Rectal smooth muscle tissue (tissue), 1 donor: ENCODE measurements around the gene GPR15.

ENCODE experiments used
- H3K27ac ChIP-seq: one replicate; pipeline ENCODE4 v1.7.0; 2013; ENCODE audit warnings: low read depth, low read length, inconsistent platforms
- H3K27me3 ChIP-seq: one replicate; pipeline ENCODE4 v1.7.0; 2013; ENCODE audit warnings: low read length; ENCODE audit not compliant: control insufficient read depth, insufficient read depth
- H3K36me3 ChIP-seq: one replicate; pipeline ENCODE4 v1.7.0; 2013; ENCODE audit warnings: low read length; ENCODE audit not compliant: control insufficient read depth, insufficient read depth
- H3K4me1 ChIP-seq: one replicate; pipeline ENCODE4 v1.7.0; 2013; ENCODE audit warnings: low read length; ENCODE audit not compliant: control insufficient read depth, insufficient read depth
- H3K4me3 ChIP-seq: one replicate; pipeline ENCODE4 v1.7.0; 2013; ENCODE audit warnings: low read length
- H3K9ac ChIP-seq: one replicate; pipeline ENCODE4 v1.7.0; 2013; ENCODE audit warnings: low read length

GPR15 gene

DNA sequence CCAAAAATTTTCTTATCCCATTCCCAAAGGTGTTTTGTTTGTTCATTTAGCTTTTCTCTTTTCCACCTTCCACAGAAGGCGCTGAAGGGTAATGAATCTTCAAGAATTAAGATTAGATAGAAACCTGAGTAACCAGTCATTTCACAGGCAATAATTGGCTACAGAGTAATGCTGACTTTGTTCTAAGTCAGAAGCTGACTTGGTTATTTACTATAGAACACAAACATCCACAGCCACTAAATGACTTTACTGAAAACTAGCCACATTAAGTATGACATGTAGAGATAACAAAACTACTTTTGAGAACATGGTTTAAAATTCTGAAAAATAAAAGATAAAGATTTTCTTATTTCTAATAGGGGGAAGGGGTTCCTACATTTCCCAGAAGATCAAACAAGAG is 16.8 kb upstream of the GPR15 start:
- H3K9ac ChIP-seq, result no peak overlapping the region
- H3K4me1 ChIP-seq, result no peaks in the 10 kb centered on the region
- no peak overlapping the region for H3K4me3 ChIP-seq
- H3K36me3 ChIP-seq, result peaks cover 12% of the 10 kb centered on the region
- no peaks in the 10 kb centered on the region for H3K27me3 ChIP-seq
- no peak overlapping the region for H3K27ac ChIP-seq

- Histone ChIP-seq H3K4me3 (no peak overlapping the region), H3K27ac (no peak overlapping the region), H3K4me1 (peaks cover 10% of the 10 kb centered on the region), H3K9ac (no peak overlapping the region), H3K36me3 (peaks cover 10% of the 10 kb centered on the region), H3K27me3 (no peaks in the 10 kb centered on the region)
Measured at GRCh38 chr3:98518816-98519215, 13.0 kb upstream of the GPR15 start.

DNA sequence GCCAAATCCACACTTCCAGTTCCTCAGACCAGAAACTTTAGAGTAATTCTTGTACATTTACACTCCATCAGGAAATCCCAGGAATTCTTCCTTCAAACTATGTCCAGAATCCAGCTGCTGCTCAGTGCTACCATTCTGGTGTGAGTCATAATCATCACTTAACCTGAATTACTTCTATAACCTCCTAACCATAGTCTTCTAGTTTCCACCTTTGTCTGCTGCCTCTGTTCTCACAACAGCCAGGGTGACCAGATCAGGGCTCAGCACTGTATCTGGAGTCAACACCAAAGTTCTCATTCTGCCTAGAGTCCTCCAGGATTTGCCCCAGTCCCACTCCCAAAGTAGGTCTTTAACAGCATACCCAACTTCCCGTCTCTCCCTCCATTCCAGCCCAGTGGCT is 12.4 kb upstream of the GPR15 start:
- Histone ChIP-seq H3K27me3 (no peaks in the 10 kb centered on the region), H3K36me3 (peaks cover 10% of the 10 kb centered on the region), H3K4me3 (no peak overlapping the region), H3K27ac (no peak overlapping the region), H3K4me1 (peaks cover 10% of the 10 kb centered on the region), H3K9ac (no peak overlapping the region)

GRCh38 chr3:98521897-98522543 is 9.8 kb upstream of the GPR15 start:
- H3K27me3 ChIP-seq, result no peaks in the 10 kb centered on the region
- H3K4me1 ChIP-seq, result peaks cover 10% of the 10 kb centered on the region

GRCh38 chr3:98522544-98523281 is 9.1 kb upstream of the GPR15 start, which contains the start of gene CLDND1:
CLDND1 (minus strand) TSS chr3:98522902; CDS start chr3:98521424, 1,478 bp downstream.
- peak within 1 kb of the TSS; percentile 95 for H3K27ac ChIP-seq
- H3K4me3 ChIP-seq, result peak within 1 kb of the TSS; percentile 88
- H3K36me3 ChIP-seq, result peaks cover 3% of the 10 kb centered on the region
- H3K4me1 ChIP-seq, result peaks cover 10% of the 10 kb centered on the region
- peak within 1 kb of the TSS; percentile 70 for H3K9ac ChIP-seq
- H3K27me3 ChIP-seq, result no peaks in the 10 kb centered on the region

More at GRCh38 chr3:98521897-98522543, 9.8 kb upstream of the GPR15 start:
- Histone ChIP-seq H3K36me3 (peaks cover 4% of the 10 kb centered on the region), H3K9ac (peak overlapping the region; percentile 70), H3K4me3 (peak overlapping the region; percentile 88), H3K27ac (peak overlapping the region; percentile 95)

GRCh38 chr3:98525494-98525893 is 6.3 kb upstream of the GPR15 start:
- H3K4me1 ChIP-seq, result peaks cover 10% of the 10 kb centered on the region
- H3K9ac ChIP-seq, result no peak overlapping the region
- H3K36me3 ChIP-seq, result no peaks in the 10 kb centered on the region

GRCh38 chr3:98528474-98529346 is 3.1 kb upstream of the GPR15 start:
- Histone ChIP-seq H3K36me3 (no peaks in the 10 kb centered on the region), H3K27me3 (no peaks in the 10 kb centered on the region), H3K9ac (no peak overlapping the region), H3K4me3 (no peak overlapping the region), H3K4me1 (no peaks in the 10 kb centered on the region), H3K27ac (no peak overlapping the region)

More at GRCh38 chr3:98525494-98525893, 6.3 kb upstream of the GPR15 start:
- Histone ChIP-seq H3K27me3 (no peaks in the 10 kb centered on the region), H3K27ac (no peak overlapping the region), H3K4me3 (no peak overlapping the region)

GRCh38 chr3:98529856-98530459 is 1.8 kb upstream of the GPR15 start:
- no peaks in the 10 kb centered on the region for H3K27me3 ChIP-seq
- no peak overlapping the region for H3K27ac ChIP-seq
- no peak overlapping the region for H3K9ac ChIP-seq
- H3K4me1 ChIP-seq, result no peaks in the 10 kb centered on the region
- H3K4me3 ChIP-seq, result no peak overlapping the region
- H3K36me3 ChIP-seq, result no peaks in the 10 kb centered on the region

- H3K36me3 ChIP-seq, result no peaks in the 10 kb centered on the region
- no peak overlapping the region for H3K4me3 ChIP-seq
- H3K27me3 ChIP-seq, result no peaks in the 10 kb centered on the region
- no peak overlapping the region for H3K9ac ChIP-seq
- H3K27ac ChIP-seq, result no peak overlapping the region
- no peaks in the 10 kb centered on the region for H3K4me1 ChIP-seq
Measured at GRCh38 chr3:98530676-98531075, 1.1 kb upstream of the GPR15 start.

DNA sequence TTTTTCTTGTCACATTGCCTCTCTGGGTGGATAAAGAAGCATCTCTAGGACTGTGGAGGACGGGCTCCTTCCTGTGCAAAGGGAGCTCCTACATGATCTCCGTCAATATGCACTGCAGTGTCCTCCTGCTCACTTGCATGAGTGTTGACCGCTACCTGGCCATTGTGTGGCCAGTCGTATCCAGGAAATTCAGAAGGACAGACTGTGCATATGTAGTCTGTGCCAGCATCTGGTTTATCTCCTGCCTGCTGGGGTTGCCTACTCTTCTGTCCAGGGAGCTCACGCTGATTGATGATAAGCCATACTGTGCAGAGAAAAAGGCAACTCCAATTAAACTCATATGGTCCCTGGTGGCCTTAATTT is 478 bp downstream of the GPR15 start:
- no peaks in the 10 kb centered on the region for H3K4me1 ChIP-seq
- no peaks in the 10 kb centered on the region for H3K36me3 ChIP-seq
- H3K9ac ChIP-seq, result no peak overlapping the region
- no peak overlapping the region for H3K27ac ChIP-seq
- no peaks in the 10 kb centered on the region for H3K27me3 ChIP-seq
- H3K4me3 ChIP-seq, result no peak overlapping the region

DNA sequence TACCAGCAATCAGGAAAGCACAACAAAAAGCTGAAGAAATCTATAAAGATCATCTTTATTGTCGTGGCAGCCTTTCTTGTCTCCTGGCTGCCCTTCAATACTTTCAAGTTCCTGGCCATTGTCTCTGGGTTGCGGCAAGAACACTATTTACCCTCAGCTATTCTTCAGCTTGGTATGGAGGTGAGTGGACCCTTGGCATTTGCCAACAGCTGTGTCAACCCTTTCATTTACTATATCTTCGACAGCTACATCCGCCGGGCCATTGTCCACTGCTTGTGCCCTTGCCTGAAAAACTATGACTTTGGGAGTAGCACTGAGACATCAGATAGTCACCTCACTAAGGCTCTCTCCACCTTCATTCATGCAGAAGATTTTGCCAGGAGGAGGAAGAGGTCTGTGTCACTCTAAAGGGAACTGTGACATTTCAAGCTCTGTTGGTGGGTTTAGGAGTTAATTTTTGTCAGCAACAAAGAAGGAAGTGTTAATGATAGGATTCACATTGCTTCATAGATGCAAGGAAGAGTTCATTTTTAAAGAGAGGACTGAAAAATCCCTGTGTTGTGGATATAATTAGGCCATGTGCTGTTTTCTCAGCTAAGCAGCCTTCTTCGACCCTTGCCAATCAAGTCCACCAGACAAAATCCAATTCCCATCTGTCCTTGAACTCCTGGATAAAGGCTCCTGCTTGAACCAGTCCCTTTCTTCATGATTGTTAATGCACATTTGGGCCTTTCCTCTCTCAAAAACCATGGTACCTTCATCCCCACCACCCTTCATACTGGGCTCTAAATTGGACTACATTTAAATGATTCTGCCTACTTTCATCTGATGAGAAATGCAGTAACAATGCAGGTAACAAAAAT is 1.2 kb downstream of the GPR15 start:
- no peak overlapping the region for H3K9ac ChIP-seq
- H3K36me3 ChIP-seq, result no peaks in the 10 kb centered on the region
- no peak overlapping the region for H3K27ac ChIP-seq
- H3K27me3 ChIP-seq, result no peaks in the 10 kb centered on the region
- H3K4me1 ChIP-seq, result no peaks in the 10 kb centered on the region
- peak overlapping the region; percentile 1 for H3K4me3 ChIP-seq
